ENCODE results near the gene KCTD4.
"Not testable (repeated sequence)": the region's sequence is repeated elsewhere in the genome, so short reads cannot be mapped to it uniquely, and the experiment has no call there.

KCTD4 gene

DNA sequence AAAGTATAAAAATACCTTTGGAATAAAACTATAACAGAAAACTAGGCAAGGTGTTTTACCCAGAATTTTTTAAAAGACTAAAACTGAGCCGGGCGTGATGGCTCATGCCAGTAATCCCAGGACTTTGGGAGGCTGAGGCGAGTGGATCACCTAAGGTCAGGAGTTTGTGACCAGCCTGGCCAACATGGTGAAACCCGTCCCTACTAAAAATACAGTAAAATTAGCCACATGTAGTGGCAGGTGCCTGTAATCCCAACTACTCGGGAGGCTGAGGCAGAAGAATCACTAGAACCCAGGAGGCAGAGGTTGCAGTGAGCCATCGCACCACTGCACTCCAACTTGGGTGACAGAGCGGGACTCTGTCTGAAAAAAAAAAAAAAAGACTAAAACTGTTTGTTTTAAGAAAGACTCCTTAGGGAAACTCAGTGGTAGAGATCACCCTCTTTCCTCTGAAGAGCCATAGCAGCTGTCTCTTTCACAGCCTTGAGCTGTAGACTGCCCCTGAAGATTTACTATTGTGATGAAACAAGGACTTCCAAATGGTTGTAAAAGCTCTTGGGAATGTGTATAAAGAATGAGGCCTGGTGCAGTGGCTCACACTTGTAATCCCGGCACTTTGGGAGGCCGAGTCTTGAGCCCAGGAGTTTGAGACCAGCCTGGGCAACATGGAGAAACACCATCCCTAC, 14.7 kb upstream of the KCTD4 start:
- no peak for DNase-seq (ENCODE audit: low read depth in 2 of 2)

DNA sequence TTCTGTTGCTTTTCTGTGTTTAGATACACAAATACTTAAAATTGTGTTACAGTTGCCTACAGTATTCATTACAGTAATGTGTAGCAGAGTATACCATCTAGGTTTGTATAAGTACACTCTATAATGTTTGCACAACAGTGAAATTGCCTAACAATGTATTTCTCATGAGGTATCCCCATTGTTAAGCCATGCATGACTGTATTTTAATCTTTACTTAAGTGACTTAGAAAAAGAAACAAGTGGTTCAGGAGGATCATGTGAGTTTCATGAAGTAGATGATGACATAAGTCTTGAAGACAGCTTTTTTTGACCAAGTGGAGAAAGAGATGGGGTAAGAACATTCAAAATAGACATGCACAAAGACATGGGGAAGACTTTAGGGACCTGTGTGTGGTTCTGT, 8.4 kb upstream of the KCTD4 start:
- DNase-seq (ENCODE audit: low read depth in 2 of 2): no peak

DNA sequence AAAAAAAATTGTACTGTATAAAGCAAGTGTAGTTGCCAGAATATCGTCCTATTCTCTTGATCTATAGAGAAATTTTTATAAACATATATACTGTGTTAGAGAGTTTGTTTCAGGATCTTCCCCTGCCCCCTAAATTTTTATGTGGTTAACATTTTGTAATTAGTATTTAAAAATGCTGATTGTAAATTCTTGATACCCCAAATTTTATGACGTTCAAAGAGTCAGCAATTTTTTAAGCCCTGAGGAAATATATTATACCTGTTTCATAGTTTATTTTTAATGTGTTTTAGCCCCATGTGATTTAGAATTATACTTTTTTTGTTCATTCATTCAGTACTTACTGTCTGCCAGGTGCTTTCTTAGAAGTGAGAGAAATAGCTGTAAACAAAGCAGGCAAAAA, 7.3 kb upstream of the KCTD4 start:
- DNase-seq (ENCODE audit: low read depth in 2 of 2): no peak

DNA sequence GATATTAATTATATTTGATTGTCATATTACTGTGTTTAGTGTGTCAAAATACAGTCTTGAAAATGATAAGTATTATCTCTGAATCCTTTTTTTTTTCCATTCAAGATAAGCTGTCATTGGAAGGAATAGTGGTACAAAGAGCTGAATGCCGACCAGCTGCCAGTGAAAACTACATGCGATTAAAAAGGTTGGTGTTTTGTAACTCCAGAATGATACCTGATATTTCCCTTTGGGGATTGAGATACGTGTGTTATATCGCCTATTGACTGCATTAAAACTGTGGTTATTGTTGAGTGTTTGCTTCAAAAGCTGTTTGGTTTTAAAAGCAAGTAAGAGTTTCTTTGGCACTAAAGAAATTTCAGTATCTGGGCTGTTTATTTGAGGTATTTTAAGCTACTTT, 6.5 kb upstream of the KCTD4 start:
- no peak for DNase-seq (ENCODE audit: low read depth in 2 of 2)

DNA sequence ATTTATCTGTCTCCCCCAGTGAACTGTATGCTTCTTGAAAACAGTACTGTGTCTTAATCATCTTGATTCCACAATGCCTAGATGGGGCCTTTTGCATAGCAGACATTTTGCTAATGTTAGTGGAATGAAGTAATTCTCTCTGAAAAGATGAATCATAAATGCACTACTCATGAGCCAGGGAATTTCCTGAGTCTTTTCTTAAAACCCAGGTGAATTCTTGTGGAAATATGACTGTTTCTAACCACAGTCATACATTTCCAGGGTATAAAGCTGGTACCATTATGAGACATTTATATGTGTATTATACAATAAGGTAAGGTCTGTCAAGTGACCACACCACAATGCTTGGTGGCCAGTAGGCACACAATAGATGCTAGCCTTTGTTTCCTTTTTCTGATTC, 5.5 kb upstream of the KCTD4 start:
- no peak for DNase-seq (ENCODE audit: low read depth in 2 of 2)

DNA sequence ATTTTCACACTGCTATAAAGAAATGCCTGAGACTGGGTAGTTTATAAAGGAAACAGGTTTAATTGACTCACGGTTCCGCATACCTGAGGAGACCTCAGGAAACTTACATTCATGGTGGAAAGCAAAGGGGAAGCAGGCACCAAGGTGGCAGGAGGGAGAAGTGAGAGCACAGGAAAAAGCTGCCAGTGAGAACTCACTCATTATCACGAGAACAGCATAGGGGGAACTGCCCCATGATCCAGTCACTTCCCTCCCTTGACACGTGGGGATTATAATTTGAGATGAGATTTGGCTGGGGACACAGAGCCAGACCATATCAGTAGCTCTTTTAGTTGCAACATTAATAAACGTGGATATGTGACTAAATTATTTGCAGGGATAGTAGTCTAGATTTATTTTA, 4.3 kb upstream of the KCTD4 start:
- DNase-seq (ENCODE audit: low read depth in 2 of 2): no peak

DNA sequence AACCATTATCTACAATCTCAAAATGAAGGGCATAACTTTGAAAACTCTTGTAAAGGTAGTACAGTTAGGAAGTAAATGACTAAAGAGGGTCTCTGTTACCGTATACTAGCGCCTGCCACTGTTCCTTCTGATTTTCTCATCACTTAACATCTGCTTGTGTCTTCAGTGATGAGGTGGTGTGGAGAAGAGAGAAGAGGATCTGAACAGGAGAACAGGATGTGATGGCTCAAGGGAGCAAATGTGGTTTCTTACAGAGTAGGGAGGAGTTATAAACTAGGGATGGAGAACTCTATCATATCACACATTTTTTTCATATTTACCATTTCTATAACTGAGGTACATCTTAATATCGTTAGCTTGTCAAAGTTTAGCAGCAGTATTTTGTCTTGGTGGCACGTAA, 1.1 kb downstream of the KCTD4 start:
- DNase-seq (ENCODE audit: low read depth in 2 of 2): no peak

DNA sequence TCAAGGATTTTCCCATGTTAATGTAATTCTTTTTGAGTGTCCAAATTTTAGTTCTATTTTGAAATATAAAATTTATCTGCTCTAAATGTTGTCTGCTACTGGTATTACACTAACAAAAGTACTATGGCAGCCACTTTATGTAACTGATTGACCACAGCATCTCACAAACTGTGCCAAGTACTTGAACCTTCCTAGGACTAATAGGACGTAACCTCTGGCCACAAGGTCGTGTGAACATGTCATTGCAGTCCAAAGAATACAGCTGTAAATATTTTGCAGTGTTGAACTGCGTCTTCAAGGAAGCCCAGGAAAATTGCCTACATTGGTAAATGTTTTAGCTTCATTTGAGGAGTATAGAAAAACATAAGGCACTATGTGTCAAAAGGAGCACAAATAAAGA, 1.9 kb downstream of the KCTD4 start:
- DNase-seq (ENCODE audit: low read depth in 2 of 2): no peak

DNA sequence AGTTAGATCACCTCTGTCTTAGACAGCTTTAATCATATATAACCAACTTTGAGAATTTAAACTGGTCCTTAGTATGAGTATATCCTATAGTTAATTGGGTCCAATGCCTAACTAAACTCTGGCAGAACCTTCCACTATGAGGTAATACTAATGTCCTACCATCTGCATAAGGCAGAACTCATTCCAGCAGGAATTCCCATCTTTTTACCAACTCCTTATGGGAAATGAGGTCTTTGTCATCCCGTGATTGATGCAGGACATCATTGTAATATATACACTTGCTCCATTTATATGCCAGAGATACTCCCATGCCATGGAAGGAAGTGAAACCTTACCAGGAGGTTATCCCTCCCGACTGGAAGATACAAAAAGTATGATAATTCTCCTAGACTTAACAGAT, 2.8 kb downstream of the KCTD4 start:
- DNase-seq (ENCODE audit: low read depth in 2 of 2): no peak

DNA sequence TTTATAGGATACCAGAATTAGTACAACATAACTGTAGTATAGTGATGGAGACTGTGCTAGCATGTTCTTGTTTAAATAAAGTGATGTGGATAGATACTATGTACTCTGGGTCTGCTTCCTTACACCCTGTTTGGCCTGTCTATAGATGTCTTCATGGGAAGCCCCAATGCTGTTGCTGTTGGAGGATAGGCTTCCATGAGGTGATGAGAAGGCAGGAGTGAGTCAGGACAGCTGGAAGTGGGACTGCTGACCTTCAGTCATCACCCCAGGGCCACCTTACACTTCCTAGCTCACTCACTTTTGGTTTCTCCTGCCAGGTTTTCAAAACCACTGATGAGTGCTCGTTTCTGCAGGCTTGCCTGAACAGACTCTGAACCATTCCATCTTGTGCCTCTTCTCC, 4.2 kb downstream of the KCTD4 start:
- no peak for DNase-seq (ENCODE audit: low read depth in 2 of 2)

DNA sequence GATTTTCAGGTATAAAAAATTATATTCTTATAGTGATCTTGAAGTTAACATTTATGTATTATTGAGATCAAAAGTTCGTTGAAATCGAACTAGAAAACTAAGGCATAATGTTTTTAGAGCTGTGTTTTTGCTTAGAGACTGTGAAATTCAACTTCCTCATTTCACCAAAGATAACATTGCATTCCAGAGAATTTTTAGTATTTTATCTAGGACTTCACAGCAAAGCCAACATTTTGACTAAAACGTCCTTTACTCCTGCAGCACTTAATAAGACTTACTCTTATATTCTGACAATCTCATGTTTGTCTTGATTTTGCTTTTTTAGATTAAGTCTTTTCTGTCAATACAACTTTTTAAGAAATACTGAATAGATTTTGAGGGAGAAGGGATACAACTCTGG, 4.7 kb downstream of the KCTD4 start:
- no peak for DNase-seq (ENCODE audit: low read depth in 2 of 2)

DNA sequence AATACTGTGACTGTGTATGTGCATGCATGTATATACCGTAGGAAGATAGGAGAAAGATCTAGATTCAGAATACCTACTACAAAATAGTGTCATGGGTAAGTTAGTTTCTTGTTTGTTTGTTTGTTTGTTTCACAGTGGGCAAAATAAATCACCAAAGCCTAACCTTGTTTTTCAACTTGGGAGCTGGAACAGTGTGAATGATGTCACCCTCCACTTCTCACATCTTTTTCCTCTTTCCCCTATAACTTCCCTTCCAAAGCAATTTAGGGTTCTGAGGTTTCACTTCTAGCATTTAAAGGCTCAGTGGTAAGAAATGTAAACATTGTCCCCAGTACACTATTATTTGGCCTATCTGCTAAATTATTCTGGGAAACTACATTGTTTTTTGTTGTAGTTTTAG, 5.4 kb downstream of the KCTD4 start:
- no peak for DNase-seq (ENCODE audit: low read depth in 2 of 2)

DNA sequence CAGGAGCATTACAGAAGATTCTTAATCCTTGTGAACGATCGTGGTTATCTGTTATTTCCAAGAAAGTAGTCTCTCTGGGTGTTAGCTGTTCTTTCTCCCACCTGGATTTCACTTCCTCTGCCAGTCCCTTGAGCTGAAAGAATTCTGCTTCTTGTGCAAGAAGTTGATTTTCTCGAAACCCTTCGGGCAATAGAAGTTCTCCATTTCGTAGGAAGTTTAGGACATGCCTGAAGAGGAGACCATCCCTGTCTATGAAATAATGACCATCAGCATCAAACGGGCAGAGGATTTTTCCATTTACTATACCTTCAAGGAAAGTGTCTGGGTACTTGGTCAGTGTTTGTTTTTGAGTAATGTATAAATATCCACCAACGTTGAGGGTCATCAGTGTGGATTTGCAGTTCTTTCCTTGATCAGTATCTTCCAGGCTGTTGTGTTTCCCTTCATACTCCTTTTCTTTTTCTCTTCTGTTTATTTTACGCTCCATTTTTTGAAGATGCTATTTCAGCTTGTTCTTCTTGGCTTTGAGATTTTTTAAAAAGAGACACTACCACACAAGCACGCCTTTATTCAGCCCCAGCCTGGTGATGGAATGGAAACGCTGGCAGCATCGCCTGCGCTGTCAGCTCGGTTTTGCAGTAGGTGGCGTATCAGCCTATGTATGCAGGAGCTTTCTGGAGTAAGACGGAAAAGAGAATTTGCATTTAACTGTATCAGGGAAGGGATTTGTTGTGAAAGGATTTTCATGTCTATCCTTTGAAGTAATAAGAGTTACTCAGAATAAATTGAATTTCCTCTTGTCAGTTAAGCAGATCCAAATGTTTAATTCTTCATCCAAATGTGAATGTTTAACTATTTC, 6.5 kb downstream of the KCTD4 start:
- no peak for DNase-seq (ENCODE audit: low read depth in 2 of 2)

DNA sequence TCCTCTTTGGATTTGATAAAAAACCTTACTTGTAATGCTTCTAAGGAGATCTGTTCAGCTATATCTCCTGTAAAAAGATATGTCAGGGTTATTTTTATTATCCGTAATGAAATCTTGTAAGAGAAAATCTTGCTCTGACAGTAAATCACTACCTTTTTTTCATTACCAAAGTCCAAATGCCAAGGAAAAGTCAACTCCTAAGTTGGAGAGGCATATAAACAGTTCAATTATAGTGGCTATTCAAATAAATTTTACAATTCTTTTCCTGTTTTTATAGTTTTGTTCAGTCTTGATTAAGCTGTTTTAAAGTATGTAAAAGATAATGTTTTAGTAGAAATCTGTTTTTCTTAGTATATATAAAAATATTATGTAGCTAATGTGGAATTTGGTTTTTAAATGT, 9.0 kb downstream of the KCTD4 start:
- DNase-seq (ENCODE audit: low read depth in 2 of 2): no peak

DNA sequence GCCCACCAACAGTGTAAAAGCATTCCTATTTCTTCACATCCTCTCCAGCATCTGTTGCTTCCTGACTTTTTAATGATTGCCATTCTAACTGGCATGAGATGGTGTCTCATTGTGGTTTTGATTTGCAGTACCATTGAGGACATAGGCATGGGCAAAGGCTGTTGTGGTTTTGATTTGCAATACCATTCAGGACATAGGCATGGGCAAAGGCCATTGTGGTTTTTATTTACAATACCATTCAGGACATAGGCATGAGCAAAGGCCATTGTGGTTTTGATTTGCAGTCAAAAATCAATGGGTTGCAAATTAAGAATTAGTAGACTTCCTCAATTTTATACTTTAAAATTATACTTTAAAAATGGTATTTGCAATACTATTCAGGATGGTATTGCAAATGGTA, 11.3 kb downstream of the KCTD4 start:
- not testable (repeated sequence) for DNase-seq (ENCODE audit: low read depth in 2 of 2)

DNA sequence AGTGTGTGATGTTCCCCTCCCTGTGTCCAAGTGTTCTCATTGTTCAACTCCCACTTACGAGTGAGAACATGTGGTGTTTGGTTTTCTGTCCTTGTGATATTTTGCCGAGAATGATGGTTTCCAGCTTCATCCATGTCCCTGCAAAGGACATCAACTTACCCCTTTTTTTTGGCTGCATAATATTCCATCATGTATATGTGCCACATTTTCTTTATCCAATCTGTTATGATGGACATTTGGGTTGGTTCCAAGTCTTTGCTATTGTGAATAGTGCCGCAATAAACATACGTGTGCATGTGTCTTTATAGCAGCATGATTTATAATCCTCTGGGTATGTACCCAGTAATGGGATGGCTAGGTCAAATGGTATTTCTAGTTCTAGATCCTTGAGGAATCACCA, 11.8 kb downstream of the KCTD4 start:
- DNase-seq (ENCODE audit: low read depth in 2 of 2): not testable (repeated sequence)

DNA sequence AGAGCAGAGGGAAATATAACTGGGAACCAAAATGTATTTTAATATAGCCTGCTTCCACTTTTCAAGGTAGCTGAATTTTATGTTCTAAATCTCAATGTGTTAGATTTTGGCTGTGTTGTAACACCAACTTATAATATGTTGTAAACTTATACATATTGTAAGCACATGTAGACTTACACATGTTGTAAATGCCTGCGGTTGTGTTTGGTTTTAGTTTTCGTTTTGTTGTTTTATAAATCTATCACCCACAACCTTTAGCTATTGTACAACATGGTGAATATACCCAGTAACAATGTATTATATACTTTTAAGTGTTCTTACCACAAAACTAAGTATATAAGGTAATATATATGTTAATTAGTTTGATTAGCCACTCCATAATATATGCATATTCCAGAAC, 15.6 kb downstream of the KCTD4 start:
- DNase-seq (ENCODE audit: low read depth in 2 of 2): no peak

DNA sequence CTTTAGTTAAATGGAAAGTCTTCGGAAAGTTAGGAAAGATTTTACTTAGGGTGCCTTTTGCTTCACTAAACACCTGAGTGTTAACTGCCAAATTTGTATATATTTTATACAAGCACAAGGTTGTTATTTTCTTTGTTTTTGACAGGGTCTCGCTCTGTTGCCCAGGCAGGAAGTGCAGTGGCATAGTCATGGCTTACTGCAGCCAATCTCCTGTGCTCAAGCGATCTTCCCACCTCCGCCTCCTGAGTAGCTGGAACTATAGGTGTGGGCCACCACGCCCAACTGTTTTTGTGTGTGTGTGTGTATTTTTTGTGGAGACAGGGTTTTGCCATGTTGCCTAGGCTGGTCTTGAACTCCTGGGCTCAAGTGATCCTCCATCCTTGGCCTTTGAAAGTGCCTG, 16.2 kb downstream of the KCTD4 start:
- no peak for DNase-seq (ENCODE audit: low read depth in 2 of 2)

DNA sequence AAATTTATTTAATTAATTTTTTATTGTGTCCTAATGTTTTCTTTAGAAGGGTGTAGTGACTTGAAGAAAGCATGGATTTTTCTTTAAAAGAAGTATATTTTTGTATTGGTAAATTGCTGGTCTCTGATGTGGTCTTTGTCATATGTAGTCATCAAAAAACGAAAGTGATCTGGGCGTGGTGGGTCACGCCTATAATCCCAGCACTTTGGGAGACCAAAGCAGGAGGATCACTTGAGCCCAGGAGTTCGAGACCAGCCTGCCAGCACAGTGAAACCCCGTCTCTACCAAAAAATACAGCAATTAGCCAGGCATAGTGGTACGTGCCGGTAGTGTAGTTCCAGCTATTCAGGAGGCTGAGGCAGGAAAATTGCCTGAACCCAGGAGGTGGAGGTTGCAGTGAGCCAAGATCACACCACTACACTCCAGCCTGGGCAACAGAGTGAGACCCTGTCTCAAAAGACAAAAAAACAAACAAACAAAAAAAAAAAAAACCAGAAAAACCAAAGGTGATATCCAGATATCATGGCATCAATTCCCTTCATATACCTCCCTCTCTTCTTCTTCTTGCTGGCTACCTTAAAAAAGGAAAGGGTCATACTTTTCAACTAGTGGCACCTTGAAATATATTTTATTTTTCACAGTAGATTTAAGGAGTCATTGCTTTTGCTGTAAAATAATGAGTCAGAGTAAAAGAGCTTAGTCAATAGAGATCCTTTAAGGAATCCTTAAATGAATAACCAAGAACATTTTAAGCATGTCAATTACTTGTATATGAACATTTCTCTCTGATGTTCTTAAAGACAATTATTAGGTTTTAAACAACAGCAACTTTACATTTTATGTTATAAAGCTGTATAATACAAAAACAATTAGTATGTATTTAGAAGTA, 19.9 kb downstream of the KCTD4 start:
- no peak for DNase-seq (ENCODE audit: low read depth in 2 of 2)

DNA sequence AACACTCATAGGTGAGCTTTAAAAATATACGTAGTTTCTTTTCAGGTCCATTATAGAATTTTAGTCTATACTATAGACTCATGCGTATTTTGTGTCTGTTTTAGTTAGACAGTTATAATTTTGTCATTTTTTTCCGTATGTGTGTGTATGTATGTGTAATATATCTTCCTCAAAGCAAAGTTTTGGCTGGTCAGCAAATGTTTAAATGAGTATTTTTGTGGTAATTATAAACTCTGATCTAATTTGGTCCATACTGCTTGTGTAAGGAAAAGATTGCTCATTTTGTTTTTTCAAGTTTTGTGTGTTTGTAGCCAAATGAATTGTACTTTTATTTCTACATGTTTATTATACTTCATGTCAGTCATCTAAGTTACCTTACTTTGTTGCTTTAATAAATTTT, 20.5 kb downstream of the KCTD4 start:
- no peak for DNase-seq (ENCODE audit: low read depth in 2 of 2)

DNA sequence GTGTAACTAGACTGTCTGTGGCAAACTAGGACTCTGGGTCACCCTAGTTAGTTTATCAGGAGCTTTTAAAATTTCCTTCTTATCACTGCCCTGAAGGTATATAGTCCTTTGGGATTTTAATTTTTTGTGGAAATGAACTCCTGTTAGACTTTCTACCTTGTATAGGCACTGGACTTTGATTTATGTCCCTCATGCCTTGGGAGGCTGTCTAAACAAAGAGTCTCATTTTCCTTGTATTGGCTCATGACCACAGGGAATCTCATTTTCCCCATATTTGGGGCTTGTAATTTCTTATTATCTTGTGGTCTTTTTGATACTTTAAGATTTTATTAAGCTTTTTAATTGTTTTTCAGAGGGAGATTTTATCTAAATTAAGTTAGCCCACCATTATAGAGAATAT, 21.4 kb downstream of the KCTD4 start:
- no peak for DNase-seq (ENCODE audit: low read depth in 2 of 2)

DNA sequence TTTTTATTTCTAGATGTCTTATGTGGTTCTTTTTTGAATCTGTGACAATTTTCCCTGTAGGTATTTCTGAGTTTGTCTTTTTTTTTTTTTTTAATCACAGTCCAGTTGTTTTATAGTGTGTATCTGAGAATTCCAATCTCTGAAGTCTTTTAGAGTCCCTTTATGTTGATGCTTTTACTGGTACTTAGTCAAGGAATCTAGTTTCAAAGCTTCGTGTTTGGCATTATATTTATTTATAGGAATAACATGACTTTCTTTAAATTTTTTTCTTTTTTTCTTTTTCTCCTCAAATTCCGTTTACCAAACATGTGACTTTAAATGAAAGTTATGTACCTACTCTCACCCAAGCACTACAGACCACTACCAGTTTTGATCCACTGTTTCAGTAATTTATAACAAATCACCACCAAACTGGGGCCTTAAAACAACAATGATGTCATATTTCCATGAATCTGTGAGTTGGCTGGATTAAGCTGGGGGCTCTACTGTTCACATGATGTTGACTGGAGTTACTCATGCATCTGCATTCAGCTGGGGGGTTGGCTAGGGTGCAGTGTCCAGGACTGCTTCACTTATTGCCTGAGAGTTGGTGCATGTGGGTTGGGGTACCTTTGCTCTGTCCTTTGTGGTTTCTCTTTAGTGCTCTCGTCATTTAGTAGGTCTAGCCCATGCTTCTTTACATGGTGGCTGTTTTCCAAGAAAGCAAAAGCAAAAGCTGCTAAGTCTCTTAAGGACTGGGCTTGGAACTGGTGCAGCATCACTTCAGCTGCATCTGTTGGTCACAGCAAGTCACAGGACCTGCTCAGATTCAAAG, 22.3 kb downstream of the KCTD4 start:
- DNase-seq (ENCODE audit: low read depth in 2 of 2): no peak

All from stimulated activated CD4-positive, alpha-beta T cell treated with anti-CD3 and anti-CD28 coated beads, Interleukin-1b, Interleukin-23, amount 100 ng/mL, for 1 hour (primary cell).